ENCODE data around the gene CTNND1.

DNA sequence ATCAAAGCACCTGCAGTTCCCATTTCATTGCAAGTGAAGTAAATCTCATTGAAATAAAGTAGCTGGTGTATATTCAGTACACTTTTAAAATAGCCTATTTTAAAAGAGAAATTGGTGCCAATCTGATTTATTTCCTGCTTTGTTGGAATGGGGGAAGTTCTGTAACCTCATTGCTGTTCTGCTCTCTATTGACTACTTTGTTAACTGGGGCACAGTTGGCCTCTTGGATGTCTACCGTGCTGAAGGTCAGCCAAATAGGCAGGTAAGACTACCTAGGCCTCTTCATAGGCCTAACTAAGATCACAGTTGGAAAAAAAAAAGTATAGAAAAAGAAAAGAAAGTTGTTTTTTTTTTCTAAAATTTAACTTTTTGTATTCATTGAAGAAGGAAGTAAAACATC, 9.2 kb downstream of the CTNND1 start:
- TF ChIP-seq, protein P1, sequence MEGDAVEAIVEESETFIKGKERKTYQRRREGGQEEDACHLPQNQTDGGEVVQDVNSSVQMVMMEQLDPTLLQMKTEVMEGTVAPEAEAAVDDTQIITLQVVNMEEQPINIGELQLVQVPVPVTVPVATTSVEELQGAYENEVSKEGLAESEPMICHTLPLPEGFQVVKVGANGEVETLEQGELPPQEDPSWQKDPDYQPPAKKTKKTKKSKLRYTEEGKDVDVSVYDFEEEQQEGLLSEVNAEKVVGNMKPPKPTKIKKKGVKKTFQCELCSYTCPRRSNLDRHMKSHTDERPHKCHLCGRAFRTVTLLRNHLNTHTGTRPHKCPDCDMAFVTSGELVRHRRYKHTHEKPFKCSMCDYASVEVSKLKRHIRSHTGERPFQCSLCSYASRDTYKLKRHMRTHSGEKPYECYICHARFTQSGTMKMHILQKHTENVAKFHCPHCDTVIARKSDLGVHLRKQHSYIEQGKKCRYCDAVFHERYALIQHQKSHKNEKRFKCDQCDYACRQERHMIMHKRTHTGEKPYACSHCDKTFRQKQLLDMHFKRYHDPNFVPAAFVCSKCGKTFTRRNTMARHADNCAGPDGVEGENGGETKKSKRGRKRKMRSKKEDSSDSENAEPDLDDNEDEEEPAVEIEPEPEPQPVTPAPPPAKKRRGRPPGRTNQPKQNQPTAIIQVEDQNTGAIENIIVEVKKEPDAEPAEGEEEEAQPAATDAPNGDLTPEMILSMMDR (IDR thresholded peaks at IDR 0.05; ENCODE audit: control extremely low read depth in 1 of 3, insufficient read depth in 1 of 3, low read depth in 1 of 3, low read length in 3 of 3) = no peak
- TF ChIP-seq EZH2 (IDR thresholded peaks at IDR 0.05; ENCODE audit: low read depth, low read length, severe bottlenecking) (no peak), POLR2A (IDR thresholded peaks at IDR 0.05; ENCODE audit: control extremely low read depth in 1 of 2, low read depth in 2 of 2, low read length in 2 of 2) (no peak), SIN3A (conservative IDR thresholded peaks at IDR 0.05 in 1 of 2, IDR thresholded peaks at IDR 0.05 in 1 of 2; ENCODE audit: low read depth in 1 of 2, low read length in 2 of 2) (no peak), SP1 (IDR thresholded peaks at IDR 0.05; ENCODE audit: low read depth, low read length) (no peak), CREB1 (IDR thresholded peaks at IDR 0.05) (no peak), JUN (IDR thresholded peaks at IDR 0.05; ENCODE audit: low read depth, low read length) (no peak)
- TF ChIP-seq, protein P2, sequence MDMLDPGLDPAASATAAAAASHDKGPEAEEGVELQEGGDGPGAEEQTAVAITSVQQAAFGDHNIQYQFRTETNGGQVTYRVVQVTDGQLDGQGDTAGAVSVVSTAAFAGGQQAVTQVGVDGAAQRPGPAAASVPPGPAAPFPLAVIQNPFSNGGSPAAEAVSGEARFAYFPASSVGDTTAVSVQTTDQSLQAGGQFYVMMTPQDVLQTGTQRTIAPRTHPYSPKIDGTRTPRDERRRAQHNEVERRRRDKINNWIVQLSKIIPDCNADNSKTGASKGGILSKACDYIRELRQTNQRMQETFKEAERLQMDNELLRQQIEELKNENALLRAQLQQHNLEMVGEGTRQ (IDR thresholded peaks at IDR 0.05; ENCODE audit: low read length) = no peak
